CD4-positive, alpha-beta memory T cell (primary cell): ENCODE results near the gene AMIGO1. TPM values are rescaled to one million over a fixed set of nuclear protein-coding genes. Genes with fewer than 3 reads are reported as not detected.

Experiments used
- CTCF ChIA-PET: fragments of 350-600 bp; sonication (Branson Sonifier 250); formaldehyde crosslinking; loops from one replicate; lab custom pipeline; 2021; ENCODE audit warnings: inconsistent platforms; ENCODE audit not compliant: partially characterized antibody; lab: Charles Lee
- POLR2A ChIA-PET: fragments of 350-600 bp; sonication (Branson Sonifier 250); formaldehyde crosslinking; loops from one replicate; lab custom pipeline; 2021; ENCODE audit not compliant: partially characterized antibody; lab: Charles Lee
- DNase-seq, 5 donors: peaks; one replicate each; pipeline versions ENCODE4 v3.0.0 to v3.0.0-alpha.2; 2020 to 2022; ENCODE audit warnings: mixed read lengths in 1 of 5
- H3K27ac ChIP-seq: one replicate; pipeline ENCODE4 v1.7.0; 2013; ENCODE audit warnings: low read depth, low read length
- H3K27me3 ChIP-seq: 2 replicates; pipeline ENCODE4 v1.7.0; 2013; ENCODE audit warnings: mild to moderate bottlenecking, low read length, moderate library complexity; ENCODE audit not compliant: insufficient read depth
- H3K36me3 ChIP-seq: 2 replicates; pipeline ENCODE4 v1.7.0; 2013; ENCODE audit warnings: mild to moderate bottlenecking, low read length, moderate library complexity; ENCODE audit not compliant: insufficient read depth
- H3K4me1 ChIP-seq: 2 replicates; pipeline ENCODE4 v1.7.0; 2013; ENCODE audit warnings: mild to moderate bottlenecking, low read length, moderate library complexity; ENCODE audit not compliant: insufficient read depth
- H3K4me3 ChIP-seq, 2 donors: one replicate each; pipeline ENCODE4 v1.7.0; 2013; ENCODE audit warnings: low read length in 2 of 2, mild to moderate bottlenecking in 1 of 2
- H3K9me3 ChIP-seq, 2 donors: one replicate each; pipeline ENCODE4 v1.7.0; 2013; ENCODE audit warnings: low read length in 2 of 2, control low read depth in 1 of 2; ENCODE audit not compliant: control insufficient read depth in 1 of 2
- H3K27ac Mint-ChIP-seq, 7 donors: one replicate each; pipeline ENCODE4 v1.8.0; 2020 to 2021; ENCODE audit warnings: mixed read lengths in 7 of 7, mild to moderate bottlenecking in 6 of 7, inconsistent platforms in 3 of 7, moderate library complexity in 3 of 7
- H3K27me3 Mint-ChIP-seq, 2 donors: one replicate each; pipeline ENCODE4 v1.8.0; 2020 to 2021; ENCODE audit warnings: mixed read lengths in 2 of 2
- H3K36me3 Mint-ChIP-seq, 2 donors: one replicate each; pipeline ENCODE4 v1.8.0; 2020 to 2021; ENCODE audit warnings: mixed read lengths in 2 of 2, inconsistent platforms in 1 of 2, mild to moderate bottlenecking in 1 of 2
- H3K4me1 Mint-ChIP-seq, 4 donors: one replicate each; pipeline ENCODE4 v1.8.0; 2020 to 2021; ENCODE audit warnings: mixed read lengths in 4 of 4, mild to moderate bottlenecking in 1 of 4
- H3K4me3 Mint-ChIP-seq, 8 donors: one replicate each; pipeline ENCODE4 v1.8.0; 2020 to 2021; ENCODE audit warnings: mixed read lengths in 8 of 8, mild to moderate bottlenecking in 7 of 8, moderate library complexity in 6 of 8, inconsistent platforms in 3 of 8
- H3K9me3 Mint-ChIP-seq, 8 donors: one replicate each; pipeline ENCODE4 v1.8.0; 2020 to 2021; ENCODE audit warnings: mixed read lengths in 8 of 8, mild to moderate bottlenecking in 5 of 8, inconsistent platforms in 3 of 8, moderate library complexity in 1 of 8
- intact Hi-C: fragments of 100-400 bp; cut with micrococcal nuclease; formaldehyde crosslinking; loops from one replicate; pipeline ENCODE4 v1.15.1; 2023
- polyA plus RNA-seq, 2 donors: library from polyadenylated mRNA; unstranded; fragments of 300-500 nt; fragmentation: Illumina TruSeq; gene quantifications; one replicate each; pipeline ENCODE4 v1.2.3, GENCODE V29; 2021
- total RNA-seq, 2 experiments: library from RNA; stranded (reverse); gene quantifications; one replicate each; pipeline ENCODE4 v1.2.3, GENCODE V29; 2021

The AMIGO1 gene
- total RNA-seq: 10 to 100 TPM; 28.1 to 29.3 TPM
- polyA plus RNA-seq: 10 to 100 TPM in 1 of 2 donors, 1 to 10 TPM in 1; 6.4 to 19.8 TPM

GRCh38 chr1:109509176-109510134 is at the start of gene AMIGO1:
Gene AMIGO1, minus strand, starts transcription at chr1:109509727. Its CDS starts 815 bp downstream, at chr1:109508912.
- peaks cover 59% of the 10 kb centered on the region for H3K4me1 ChIP-seq
- no peaks in the 10 kb centered on the region for H3K27me3 Mint-ChIP-seq
- H3K9me3 ChIP-seq: no peaks in the 10 kb centered on the region
- POLR2A ChIA-PET: interaction anchor here (0.9 to 23.6 kb wide), 9 partner anchors 9 to 84 kb away, joined by 3 to 438 read pairs (median 5); partner anchors contain the start of genes ATXN7L2, CYB561D1, GNAI3 and PSMA5
- peak within 1 kb of the TSS; percentile 92 to 95 (median 94) for H3K4me3 Mint-ChIP-seq
- H3K4me3 ChIP-seq: peak within 1 kb of the TSS; percentile 55 to 82
- H3K36me3 Mint-ChIP-seq: peaks cover 18 to 20% of the 10 kb centered on the region in 2 donors
- DNase-seq: peak; percentile 65 to 73 (median 68)
- peaks cover 48 to 73% (median 60%) of the 10 kb centered on the region in 4 donors for H3K4me1 Mint-ChIP-seq
- no peaks in the 10 kb centered on the region for H3K36me3 ChIP-seq
- H3K27ac ChIP-seq: peak within 1 kb of the TSS; percentile 54
- peak within 1 kb of the TSS; percentile 85 to 97 (median 95) for H3K27ac Mint-ChIP-seq
- H3K27me3 ChIP-seq: no peaks in the 10 kb centered on the region
- CTCF ChIA-PET: interaction anchor here (2.0 to 37.2 kb wide), 3 partner anchors 10 to 22 kb away, joined by 8 to 1669 read pairs (median 594); partner anchors contain the start of genes ATXN7L2, CYB561D1 and GPR61
- H3K9me3 Mint-ChIP-seq: peaks cover 0 to 4% (median under 1%) of the 10 kb centered on the region in 8 donors
- intact Hi-C loops: loop anchor here (1.0 kb wide), 2 partner anchors 7 to 15 kb away; partner anchors contain the start of gene CYB561D1

GRCh38 chr1:109557520-109557919 is 48.0 kb upstream of the AMIGO1 start:
- H3K4me3 ChIP-seq: no peak overlapping the region
- Mint-ChIP-seq H3K27ac (no peak overlapping the region), H3K4me3 (no peak overlapping the region), H3K27me3 (no peaks in the 10 kb centered on the region), H3K9me3 (no peaks in the 10 kb centered on the region), H3K36me3 (peaks cover 3 to 11% of the 10 kb centered on the region in 2 donors), H3K4me1 (peaks cover 62 to 93% (median 78%) of the 10 kb centered on the region in 4 donors)
- ChIA-PET POLR2A (interaction anchor here (2.8 kb wide), 1 partner anchor 9 kb away, joined by 16 read pairs; the partner anchor contains the start of gene GNAI3), CTCF (no interaction called here)
- intact Hi-C loops: no loop called here
- no peak overlapping the region for H3K27ac ChIP-seq
- DNase-seq: no peak
- peaks cover 79% of the 10 kb centered on the region for H3K4me1 ChIP-seq
- H3K27me3 ChIP-seq: no peaks in the 10 kb centered on the region
- H3K9me3 ChIP-seq: no peaks in the 10 kb centered on the region
- H3K36me3 ChIP-seq: no peaks in the 10 kb centered on the region

GRCh38 chr1:109556563-109556962 is 47.0 kb upstream of the AMIGO1 start:
- Histone ChIP-seq H3K27me3 (no peaks in the 10 kb centered on the region), H3K27ac (no peak overlapping the region), H3K9me3 (no peaks in the 10 kb centered on the region), H3K4me3 (no peak overlapping the region), H3K4me1 (peaks cover 73% of the 10 kb centered on the region), H3K36me3 (no peaks in the 10 kb centered on the region)
- peak overlapping the region in 1 of 7 donors; percentile 85 for H3K27ac Mint-ChIP-seq
- CTCF ChIA-PET: no interaction called here
- intact Hi-C loops: no loop called here
- POLR2A ChIA-PET: no interaction called here
- no peaks in the 10 kb centered on the region for H3K9me3 Mint-ChIP-seq
- H3K4me1 Mint-ChIP-seq: peaks cover 60 to 86% (median 73%) of the 10 kb centered on the region in 4 donors
- peak overlapping the region in 3 of 8 donors; percentile 5 to 63 (median 6) for H3K4me3 Mint-ChIP-seq
- peaks cover 3 to 11% of the 10 kb centered on the region in 2 donors for H3K36me3 Mint-ChIP-seq
- no peak for DNase-seq
- H3K27me3 Mint-ChIP-seq: no peaks in the 10 kb centered on the region

GRCh38 chr1:109548321-109549267 is 39.1 kb upstream of the AMIGO1 start, which contains the start of gene GNAI3:
Gene GNAI3, plus strand, starts transcription at chr1:109548615. Its CDS starts 106 bp downstream, at chr1:109548721.
- peak within 1 kb of the TSS; percentile 93 to 100 (median 98) for H3K4me3 Mint-ChIP-seq
- H3K27ac ChIP-seq: peak within 1 kb of the TSS; percentile 97
- peaks cover 0 to 1% (median 0%) of the 10 kb centered on the region in 8 donors for H3K9me3 Mint-ChIP-seq
- H3K27me3 Mint-ChIP-seq: no peaks in the 10 kb centered on the region
- peak within 1 kb of the TSS; percentile 92 to 100 (median 99) for H3K27ac Mint-ChIP-seq
- H3K36me3 ChIP-seq: no peaks in the 10 kb centered on the region
- DNase-seq: peak; percentile 94 to 99 (median 96)
- POLR2A ChIA-PET: interaction anchor here (0.6 to 3.2 kb wide), 52 partner anchors 8 to 1087 kb away, joined by 3 to 114 read pairs (median 5); partner anchors contain the start of genes AHCYL1, AMIGO1, AMPD2 and ATXN7L2
- no peaks in the 10 kb centered on the region for H3K27me3 ChIP-seq
- peaks cover 0 to 18% of the 10 kb centered on the region in 2 donors for H3K36me3 Mint-ChIP-seq
- H3K9me3 ChIP-seq: no peaks in the 10 kb centered on the region
- peak within 1 kb of the TSS; percentile 94 to 99 for H3K4me3 ChIP-seq
- intact Hi-C loops: loop anchor here (1.0 to 5.0 kb wide), 6 partner anchors 34 to 790 kb away; partner anchors contain the start of genes PSMA5 and RBM15
- CTCF ChIA-PET: interaction anchor here (0.7 to 3.5 kb wide), 27 partner anchors 10 to 448 kb away, joined by 3 to 32 read pairs (median 5); partner anchors contain the start of genes AHCYL1, AMPD2, ATXN7L2 and CYB561D1
- H3K4me1 Mint-ChIP-seq: peaks cover 41 to 65% (median 49%) of the 10 kb centered on the region in 4 donors
- H3K4me1 ChIP-seq: peaks cover 60% of the 10 kb centered on the region

GRCh38 chr1:109547463-109548320 is 38.2 kb upstream of the AMIGO1 start:
- H3K9me3 ChIP-seq: no peaks in the 10 kb centered on the region
- no peak for DNase-seq
- H3K27ac ChIP-seq: peak overlapping the region; percentile 97
- H3K36me3 Mint-ChIP-seq: peaks cover 0 to 18% of the 10 kb centered on the region in 2 donors
- intact Hi-C loops: loop anchor here (1.0 to 5.0 kb wide), 6 partner anchors 35 to 791 kb away; partner anchors contain the start of genes PSMA5 and RBM15
- H3K27ac Mint-ChIP-seq: peak overlapping the region; percentile 92 to 100 (median 99)
- H3K4me3 ChIP-seq: peak overlapping the region; percentile 94 to 99
- H3K36me3 ChIP-seq: no peaks in the 10 kb centered on the region
- H3K27me3 Mint-ChIP-seq: no peaks in the 10 kb centered on the region
- POLR2A ChIA-PET: interaction anchor here (0.6 to 3.2 kb wide), 48 partner anchors 8 to 1088 kb away, joined by 3 to 114 read pairs (median 7); partner anchors contain the start of genes AHCYL1, AMIGO1, AMPD2 and ATXN7L2
- H3K4me1 ChIP-seq: peaks cover 51% of the 10 kb centered on the region
- H3K9me3 Mint-ChIP-seq: peaks cover 0 to 1% (median 0%) of the 10 kb centered on the region in 8 donors
- CTCF ChIA-PET: interaction anchor here (1.0 to 10.6 kb wide), 22 partner anchors 15 to 448 kb away, joined by 3 to 314 read pairs (median 9); partner anchors contain the start of genes AHCYL1, AMPD2, CYB561D1 and GNAT2
- peaks cover 36 to 58% (median 43%) of the 10 kb centered on the region in 4 donors for H3K4me1 Mint-ChIP-seq
- no peaks in the 10 kb centered on the region for H3K27me3 ChIP-seq
- H3K4me3 Mint-ChIP-seq: peak overlapping the region; percentile 93 to 100 (median 98)
